ENCODE measurements around the gene ANKRD55.

- TF ChIP-seq CTCF (IDR thresholded peaks at IDR 0.05) (no peak), POLR2A (IDR thresholded peaks at IDR 0.05) (no peak)
Observed at GRCh38 chr5:56255502-56255901, 22.4 kb upstream of the ANKRD55 start.

Data from heart left ventricle (tissue), 13 donors.